Glutamatergic neuron (in vitro differentiated cells): ENCODE results near the gene CABCOCO1. TPM values are rescaled to one million over a fixed set of nuclear protein-coding genes. Genes with fewer than 3 reads are reported as not detected.

Experiments used
- DNase-seq: peaks from one replicate; pipeline ENCODE4 v3.0.0; 2022
- H3K27ac Mint-ChIP-seq: one replicate; pipeline ENCODE4 v1.8.0; 2020; ENCODE audit warnings: mild to moderate bottlenecking, mixed read lengths, inconsistent platforms; ENCODE audit not compliant: unreplicated experiment
- H3K27me3 Mint-ChIP-seq: one replicate; pipeline ENCODE4 v1.8.0; 2020; ENCODE audit warnings: mild to moderate bottlenecking, moderate library complexity, mixed read lengths, inconsistent platforms; ENCODE audit not compliant: unreplicated experiment
- H3K36me3 Mint-ChIP-seq: one replicate; pipeline ENCODE4 v1.8.0; 2020; ENCODE audit warnings: mild to moderate bottlenecking, mixed read lengths, inconsistent platforms; ENCODE audit not compliant: unreplicated experiment
- H3K4me1 Mint-ChIP-seq: one replicate; pipeline ENCODE4 v1.8.0; 2020; ENCODE audit warnings: mild to moderate bottlenecking, low read depth, mixed read lengths, inconsistent platforms; ENCODE audit not compliant: unreplicated experiment
- H3K4me3 Mint-ChIP-seq: one replicate; pipeline ENCODE4 v1.8.0; 2020; ENCODE audit warnings: mild to moderate bottlenecking, mixed read lengths, inconsistent platforms; ENCODE audit not compliant: unreplicated experiment
- H3K9me3 Mint-ChIP-seq: one replicate; pipeline ENCODE4 v1.8.0; 2020; ENCODE audit warnings: mild to moderate bottlenecking, moderate library complexity, mixed read lengths, inconsistent platforms; ENCODE audit not compliant: unreplicated experiment
- CTCF ChIP-seq: fragments of 200-600 bp; sonication (generic); IDR thresholded peaks from one replicate; pipeline ENCODE4 v1.5.0; 2021; ENCODE audit not compliant: partially characterized antibody, unreplicated experiment
- total RNA-seq: library from RNA; stranded (reverse); fragmentation: NEBNext Ultra II Directional; extraction: Animal tissue kit (Norgen Biotek cat#: 25700); gene quantifications from one replicate; pipeline ENCODE4 v1.2.1, GENCODE V29; 2021; ENCODE audit not compliant: unreplicated experiment

CABCOCO1 gene
- total RNA-seq, 1 donor from 2014 or later: not detected

- no peak overlapping the region for H3K27ac Mint-ChIP-seq
- H3K9me3 Mint-ChIP-seq: no peaks in the 10 kb centered on the region
- TF ChIP-seq CTCF: no peak
- H3K36me3 Mint-ChIP-seq: no peaks in the 10 kb centered on the region
- no peak for DNase-seq
- no peak overlapping the region for H3K4me3 Mint-ChIP-seq
- no peaks in the 10 kb centered on the region for H3K27me3 Mint-ChIP-seq
- no peaks in the 10 kb centered on the region for H3K4me1 Mint-ChIP-seq
These were observed 7.3 kb upstream of the CABCOCO1 start for GRCh38 chr10:61655335-61655851.

GRCh38 chr10:61663466-61663865 is 737 bp downstream of the CABCOCO1 start:
- H3K27ac Mint-ChIP-seq: no peak overlapping the region

GRCh38 chr10:61664985-61665384 is 2.3 kb downstream of the CABCOCO1 start:
- TF ChIP-seq CTCF: no peak
- DNase-seq: no peak
- no peak overlapping the region for H3K4me3 Mint-ChIP-seq
- no peaks in the 10 kb centered on the region for H3K27me3 Mint-ChIP-seq
- peaks cover 2% of the 10 kb centered on the region for H3K4me1 Mint-ChIP-seq
- no peaks in the 10 kb centered on the region for H3K36me3 Mint-ChIP-seq
- H3K9me3 Mint-ChIP-seq: no peaks in the 10 kb centered on the region
- no peak overlapping the region for H3K27ac Mint-ChIP-seq

More at GRCh38 chr10:61663466-61663865, 737 bp downstream of the CABCOCO1 start:
- H3K36me3 Mint-ChIP-seq: no peaks in the 10 kb centered on the region
- no peak for TF ChIP-seq CTCF
- H3K4me3 Mint-ChIP-seq: peak overlapping the region; percentile 82
- H3K27me3 Mint-ChIP-seq: no peaks in the 10 kb centered on the region
- H3K4me1 Mint-ChIP-seq: peaks cover 2% of the 10 kb centered on the region
- DNase-seq: no peak
- H3K9me3 Mint-ChIP-seq: no peaks in the 10 kb centered on the region

- Mint-ChIP-seq H3K9me3 (no peaks in the 10 kb centered on the region), H3K27ac (no peak overlapping the region), H3K4me1 (no peaks in the 10 kb centered on the region), H3K4me3 (no peak overlapping the region), H3K36me3 (no peaks in the 10 kb centered on the region), H3K27me3 (no peaks in the 10 kb centered on the region)
- DNase-seq: no peak
- no peak for TF ChIP-seq CTCF
These were observed 6.5 kb downstream of the CABCOCO1 start for GRCh38 chr10:61669161-61669725.

GRCh38 chr10:61669849-61670248 is 7.1 kb downstream of the CABCOCO1 start:
- H3K27me3 Mint-ChIP-seq: no peaks in the 10 kb centered on the region
- H3K9me3 Mint-ChIP-seq: no peaks in the 10 kb centered on the region
- no peaks in the 10 kb centered on the region for H3K36me3 Mint-ChIP-seq
- H3K27ac Mint-ChIP-seq: no peak overlapping the region
- no peak for TF ChIP-seq CTCF
- no peak for DNase-seq
- no peaks in the 10 kb centered on the region for H3K4me1 Mint-ChIP-seq
- no peak overlapping the region for H3K4me3 Mint-ChIP-seq
